Thyroid gland (tissue), 4 donors: ENCODE results near the gene NUP85. TPM values are rescaled to one million over a fixed set of nuclear protein-coding genes. Genes with fewer than 3 reads are reported as not detected.

Experiments used
- DNase-seq, 2 donors: peaks; one replicate each; pipeline ENCODE4 v3.0.0-alpha.2; 2019
- H3K27ac ChIP-seq, 3 donors: fragments of 200-600 bp; sonication (generic); 1 replicate in 2 of 3; 2 replicates in 1 of 3; pipeline ENCODE4 v1.5.1; 2016 to 2019; ENCODE audit warnings: mild to moderate bottlenecking in 1 of 3, moderate library complexity in 1 of 3
- H3K27me3 ChIP-seq: fragments of 200-600 bp; sonication (generic); one replicate; pipeline ENCODE4 v1.5.1; 2019
- H3K36me3 ChIP-seq, 2 donors: fragments of 200-600 bp; sonication (generic); one replicate each; pipeline ENCODE4 v1.5.1; 2016 to 2019
- H3K4me1 ChIP-seq, 2 donors: fragments of 200-600 bp; sonication (generic); one replicate each; pipeline ENCODE4 v1.5.1; 2017 to 2019
- H3K4me3 ChIP-seq, 3 donors: fragments of 200-600 bp; sonication (generic); replicated peaks in 1 of 3; 1 replicate in 2 of 3; 2 replicates in 1 of 3; pipeline ENCODE4 v1.5.1; 2016; ENCODE audit warnings: mild to moderate bottlenecking in 1 of 3
- H3K9me3 ChIP-seq: fragments of 200-600 bp; sonication (generic); one replicate; pipeline ENCODE4 v1.5.1; 2017
- CTCF ChIP-seq, 6 experiments: fragments of 200-600 bp in 3 of 6; fragments of 450-650 bp in 3 of 6; sonication (generic) in 3 of 6; IDR thresholded peaks; one replicate each; pipeline ENCODE4 v1.5.1; 2016 to 2019; ENCODE audit warnings: antibody characterized with exemption in 6 of 6, mild to moderate bottlenecking in 2 of 6, inconsistent platforms in 1 of 6, moderate library complexity in 1 of 6
- POLR2A ChIP-seq, 2 donors: fragments of 450-650 bp; IDR thresholded peaks; one replicate each; pipeline ENCODE4 v1.6.1; 2017; ENCODE audit warnings: antibody characterized with exemption in 2 of 2, mild to moderate bottlenecking in 2 of 2, moderate library complexity in 1 of 2
- WGBS, 2 donors: methylation state at CpG; one replicate each; pipeline ENCODE4 v1.1.5; 2017; 5-methylcytosine and 5-hydroxymethylcytosine counted together
- intact Hi-C: fragments of 100-400 bp; cut with DNase I; formaldehyde crosslinking; loops from one replicate; pipeline ENCODE4 v1.15.1; 2023
- total RNA-seq, 4 donors: library from RNA; depleted of rRNA; stranded (reverse); fragments of >200 nt; gene quantifications; one replicate each; pipeline ENCODE4 v1.2.3, GENCODE V29; 2016

The NUP85 gene
- total RNA-seq, 4 donors from 2014 or later, result 24.7 to 31.7 (median 27.1) TPM

GRCh38 chr17:75168998-75169397 lies 36.5 kb upstream of the NUP85 start:
- no peaks in the 10 kb centered on the region for H3K4me1 ChIP-seq
- no peak for TF ChIP-seq POLR2A (IDR thresholded peaks at IDR 0.05)
- no peaks in the 10 kb centered on the region for H3K9me3 ChIP-seq
- intact Hi-C loops, result no loop called here
- peaks cover 29 to 33% of the 10 kb centered on the region in 2 donors for H3K36me3 ChIP-seq
- H3K4me3 ChIP-seq, result no peak overlapping the region
- no peak overlapping the region for H3K27ac ChIP-seq
- 87 to 91% methylated on average over 4 of the region's 4 CpGs for WGBS, 2 donors
- H3K27me3 ChIP-seq, result no peaks in the 10 kb centered on the region
- DNase-seq, result no peak

GRCh38 chr17:75173526-75173925 lies 32.0 kb upstream of the NUP85 start:
- no peaks in the 10 kb centered on the region for H3K27me3 ChIP-seq
- H3K36me3 ChIP-seq, result peaks cover 35 to 41% of the 10 kb centered on the region in 2 donors
- no peaks in the 10 kb centered on the region for H3K4me1 ChIP-seq
- no peak overlapping the region for H3K27ac ChIP-seq
- H3K9me3 ChIP-seq, result no peaks in the 10 kb centered on the region
- 81 to 82% methylated on average over 4 of the region's 4 CpGs for WGBS, 2 donors
- TF ChIP-seq POLR2A (IDR thresholded peaks at IDR 0.05) (no peak), CTCF (IDR thresholded peaks at IDR 0.05) (no peak)
- H3K4me3 ChIP-seq, result no peak overlapping the region
- intact Hi-C loops, result no loop called here
- DNase-seq, result peak; percentile 49 to 52

- 96% methylated on average over 11 of the region's 11 CpGs for WGBS, 2 donors
- no peaks in the 10 kb centered on the region for H3K27me3 ChIP-seq
- no peak overlapping the region for H3K4me3 ChIP-seq
- intact Hi-C loops, result no loop called here
- DNase-seq, result no peak
- TF ChIP-seq POLR2A (IDR thresholded peaks at IDR 0.05) (no peak), CTCF (IDR thresholded peaks at IDR 0.05) (no peak)
- no peaks in the 10 kb centered on the region for H3K9me3 ChIP-seq
- H3K4me1 ChIP-seq, result peaks cover 0 to 5% of the 10 kb centered on the region in 2 donors
- peaks cover 36 to 41% of the 10 kb centered on the region in 2 donors for H3K36me3 ChIP-seq
- H3K27ac ChIP-seq, result no peak overlapping the region
Observed at GRCh38 chr17:75174996-75175395, 30.5 kb upstream of the NUP85 start.

GRCh38 chr17:75176625-75177024 lies 28.9 kb upstream of the NUP85 start:
- Histone ChIP-seq H3K27ac (no peak overlapping the region), H3K9me3 (no peaks in the 10 kb centered on the region), H3K27me3 (no peaks in the 10 kb centered on the region), H3K4me1 (peaks cover 7 to 16% of the 10 kb centered on the region in 2 donors), H3K36me3 (peaks cover 32 to 41% of the 10 kb centered on the region in 2 donors), H3K4me3 (no peak overlapping the region)
- no peak for TF ChIP-seq POLR2A (IDR thresholded peaks at IDR 0.05)
- TF ChIP-seq CTCF (IDR thresholded peaks at IDR 0.05), result no peak
- DNase-seq, result no peak
- 90 to 91% methylated on average over 5 of the region's 5 CpGs for WGBS, 2 donors
- intact Hi-C loops, result no loop called here

- TF ChIP-seq POLR2A (IDR thresholded peaks at IDR 0.05) (no peak), CTCF (IDR thresholded peaks at IDR 0.05) (no peak)
- DNase-seq, result no peak
- H3K27me3 ChIP-seq, result no peaks in the 10 kb centered on the region
- intact Hi-C loops, result no loop called here
- H3K27ac ChIP-seq, result no peak overlapping the region
- 95 to 97% methylated on average over 6 of the region's 6 CpGs for WGBS, 2 donors
- H3K4me3 ChIP-seq, result no peak overlapping the region
- H3K4me1 ChIP-seq, result peaks cover 11 to 20% of the 10 kb centered on the region in 2 donors
- peaks cover 26 to 32% of the 10 kb centered on the region in 2 donors for H3K36me3 ChIP-seq
- no peaks in the 10 kb centered on the region for H3K9me3 ChIP-seq
Observed at GRCh38 chr17:75178453-75178852, 27.0 kb upstream of the NUP85 start.
